GM18498 (cell line): ENCODE results near the gene HS6ST1.

Source experiments
- ATAC-seq: cut with Tn5 transposase; IDR thresholded peaks from one replicate; pipeline ENCODE4 v1.9.1; 2021; ENCODE audit warnings: mild to moderate bottlenecking, moderate library complexity; ENCODE audit not compliant: unreplicated experiment

Gene HS6ST1

GRCh38 chr2:128300151-128301020 lies 18.3 kb downstream of the HS6ST1 start:
- ATAC-seq: no peak

GRCh38 chr2:128299628-128300027 lies 19.0 kb downstream of the HS6ST1 start:
- no peak for ATAC-seq

- ATAC-seq: no peak
These were observed 19.7 kb downstream of the HS6ST1 start for GRCh38 chr2:128298846-128299507.

- ATAC-seq: no peak
These were observed 20.4 kb downstream of the HS6ST1 start for GRCh38 chr2:128298286-128298685.

- ATAC-seq: no peak
These were observed 24.7 kb downstream of the HS6ST1 start for GRCh38 chr2:128293870-128294455.

GRCh38 chr2:128293426-128293755 lies 25.3 kb downstream of the HS6ST1 start:
- ATAC-seq: no peak

- ATAC-seq: no peak
These were observed 25.9 kb downstream of the HS6ST1 start for GRCh38 chr2:128292599-128293425.

GRCh38 chr2:128291844-128292598 lies 26.6 kb downstream of the HS6ST1 start:
- no peak for ATAC-seq

- no peak for ATAC-seq
These were observed 27.4 kb downstream of the HS6ST1 start for GRCh38 chr2:128291161-128291843.

- no peak for ATAC-seq
These were observed 28.3 kb downstream of the HS6ST1 start for GRCh38 chr2:128290356-128290755.

- no peak for ATAC-seq
These were observed 29.2 kb downstream of the HS6ST1 start for GRCh38 chr2:128289439-128289838.

GRCh38 chr2:128288781-128289180 lies 29.9 kb downstream of the HS6ST1 start:
- ATAC-seq: no peak

GRCh38 chr2:128287780-128288735 lies 30.6 kb downstream of the HS6ST1 start:
- no peak for ATAC-seq

GRCh38 chr2:128286905-128287779 lies 31.5 kb downstream of the HS6ST1 start:
- no peak for ATAC-seq

- ATAC-seq: no peak
These were observed 32.5 kb downstream of the HS6ST1 start for GRCh38 chr2:128286011-128286721.

- no peak for ATAC-seq
These were observed 33.2 kb downstream of the HS6ST1 start for GRCh38 chr2:128285329-128285931.

- no peak for ATAC-seq
These were observed 33.8 kb downstream of the HS6ST1 start for GRCh38 chr2:128284841-128285240.
